ENCODE results near the gene E4F1.

Gene E4F1

DNA sequence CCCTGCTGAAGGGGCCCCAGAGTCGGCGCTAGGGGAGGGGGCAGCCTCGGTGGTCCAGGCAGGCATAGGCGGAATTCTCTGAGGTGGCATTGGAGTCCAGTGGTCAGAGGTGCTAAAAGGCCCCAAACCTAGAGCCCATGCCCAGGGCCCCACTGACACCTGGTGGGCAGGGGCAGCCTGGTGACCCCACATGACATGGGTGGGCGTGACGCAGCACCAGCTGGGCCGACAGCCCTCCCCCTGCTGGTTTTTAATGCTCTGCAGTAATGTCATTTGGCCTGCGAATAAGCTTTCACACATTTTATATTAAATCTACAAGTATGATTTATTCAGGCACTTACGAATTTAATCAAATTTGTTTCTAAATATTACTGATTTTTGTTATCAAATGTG is 46.7 kb downstream of the E4F1 start:
- Histone ChIP-seq H3K27ac (ENCODE audit: low read depth, low read length) (no peak overlapping the region), H3K9me3 (ENCODE audit: control insufficient read depth, insufficient read depth, low read length) (no peaks in the 10 kb centered on the region), H3K9ac (ENCODE audit: low read depth, low read length) (no peak overlapping the region), H3K27me3 (ENCODE audit: control insufficient read depth, insufficient read depth, low read length) (no peaks in the 10 kb centered on the region), H3K36me3 (ENCODE audit: control insufficient read depth, insufficient read depth, low read length) (peaks cover 6% of the 10 kb centered on the region), H3K4me3 (ENCODE audit: low read depth, low read length) (no peak overlapping the region), H3K4me1 (ENCODE audit: control insufficient read depth, insufficient read depth, low read length) (no peaks in the 10 kb centered on the region)

DNA sequence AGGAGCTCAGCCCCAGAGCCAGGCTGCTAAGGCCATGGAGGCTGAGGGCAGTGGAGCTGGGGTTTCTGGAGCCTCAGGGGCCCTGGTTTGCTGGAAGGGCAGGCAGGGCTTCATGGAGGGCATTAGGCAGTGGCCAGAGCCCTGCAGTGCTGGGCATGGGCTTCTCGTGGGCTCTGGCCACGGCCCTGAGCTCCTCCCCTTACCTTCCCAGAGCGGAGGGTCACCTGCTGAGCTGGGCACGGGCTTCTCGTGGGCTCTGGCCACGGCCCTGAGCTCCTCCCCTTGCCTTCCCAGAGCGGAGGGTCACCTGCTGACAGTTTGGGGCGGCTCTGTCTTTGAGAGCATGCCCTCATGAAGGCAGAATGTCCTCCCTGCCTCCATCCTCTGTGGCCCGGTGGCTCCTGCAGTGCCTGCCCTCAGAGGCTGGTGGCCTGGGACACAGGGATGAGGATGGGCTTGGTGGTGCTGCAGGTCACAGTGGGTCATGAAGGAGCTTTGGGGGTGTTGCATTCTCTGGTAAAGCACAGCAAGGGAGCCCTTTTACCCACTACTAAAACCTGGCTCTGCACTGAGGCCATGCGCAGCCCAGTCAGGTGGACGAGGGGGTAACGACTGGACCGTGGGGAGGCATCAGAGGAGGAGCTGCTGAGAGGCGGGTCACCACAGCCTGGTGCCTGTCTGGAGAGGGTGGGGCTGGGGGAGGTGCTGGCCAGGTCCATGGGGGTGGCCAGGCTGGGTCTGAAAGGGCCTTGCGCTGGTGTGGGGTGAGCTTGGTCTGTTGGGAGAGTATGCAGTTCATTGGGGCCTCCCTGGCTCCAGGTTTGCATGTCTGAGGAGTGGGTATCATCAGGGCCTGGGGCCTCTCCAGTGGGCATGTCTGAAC is 47.4 kb downstream of the E4F1 start:
- H3K36me3 ChIP-seq (ENCODE audit: control insufficient read depth, insufficient read depth, low read length) = peaks cover 2% of the 10 kb centered on the region
- H3K27me3 ChIP-seq (ENCODE audit: control insufficient read depth, insufficient read depth, low read length) = no peaks in the 10 kb centered on the region
- no peaks in the 10 kb centered on the region for H3K4me1 ChIP-seq (ENCODE audit: control insufficient read depth, insufficient read depth, low read length)
- no peak overlapping the region for H3K4me3 ChIP-seq (ENCODE audit: low read depth, low read length)
- no peaks in the 10 kb centered on the region for H3K9me3 ChIP-seq (ENCODE audit: control insufficient read depth, insufficient read depth, low read length)
- H3K9ac ChIP-seq (ENCODE audit: low read depth, low read length) = no peak overlapping the region
- no peak overlapping the region for H3K27ac ChIP-seq (ENCODE audit: low read depth, low read length)

DNA sequence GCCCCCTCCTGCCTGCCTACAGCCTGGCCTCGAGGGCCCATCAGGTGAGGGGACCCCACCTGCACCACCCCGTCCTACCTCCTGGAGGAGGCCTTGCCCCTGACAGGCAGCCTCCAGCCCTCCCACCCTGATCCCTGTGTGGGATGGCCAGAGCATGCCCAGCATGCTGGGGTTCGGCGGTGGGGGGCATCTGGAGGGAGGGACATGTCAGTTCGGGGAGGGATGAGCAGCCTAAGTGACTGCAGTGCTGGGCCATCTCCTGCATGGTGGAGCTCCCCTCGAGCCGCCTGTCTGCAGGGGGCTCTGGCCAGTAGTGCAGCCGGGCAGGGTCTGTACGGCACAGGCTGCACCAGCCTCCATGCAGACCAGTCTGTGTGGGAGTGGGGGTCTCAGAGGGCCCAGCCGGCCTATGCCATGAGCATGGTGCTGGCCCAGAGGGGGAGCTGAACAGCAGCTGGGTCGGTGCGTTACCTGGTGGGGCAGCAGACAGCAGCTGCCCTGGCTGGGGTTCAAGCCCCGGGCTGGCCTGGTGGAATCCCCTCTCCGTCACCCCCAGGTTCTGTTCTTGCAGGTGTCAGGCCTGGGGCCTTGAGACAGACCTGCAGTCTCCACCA is 48.6 kb downstream of the E4F1 start:
- Histone ChIP-seq H3K4me1 (ENCODE audit: control insufficient read depth, insufficient read depth, low read length) (no peaks in the 10 kb centered on the region), H3K9me3 (ENCODE audit: control insufficient read depth, insufficient read depth, low read length) (no peaks in the 10 kb centered on the region), H3K27ac (ENCODE audit: low read depth, low read length) (no peak overlapping the region), H3K27me3 (ENCODE audit: control insufficient read depth, insufficient read depth, low read length) (no peaks in the 10 kb centered on the region), H3K9ac (ENCODE audit: low read depth, low read length) (no peak overlapping the region), H3K4me3 (ENCODE audit: low read depth, low read length) (no peak overlapping the region), H3K36me3 (ENCODE audit: control insufficient read depth, insufficient read depth, low read length) (no peaks in the 10 kb centered on the region)

DNA sequence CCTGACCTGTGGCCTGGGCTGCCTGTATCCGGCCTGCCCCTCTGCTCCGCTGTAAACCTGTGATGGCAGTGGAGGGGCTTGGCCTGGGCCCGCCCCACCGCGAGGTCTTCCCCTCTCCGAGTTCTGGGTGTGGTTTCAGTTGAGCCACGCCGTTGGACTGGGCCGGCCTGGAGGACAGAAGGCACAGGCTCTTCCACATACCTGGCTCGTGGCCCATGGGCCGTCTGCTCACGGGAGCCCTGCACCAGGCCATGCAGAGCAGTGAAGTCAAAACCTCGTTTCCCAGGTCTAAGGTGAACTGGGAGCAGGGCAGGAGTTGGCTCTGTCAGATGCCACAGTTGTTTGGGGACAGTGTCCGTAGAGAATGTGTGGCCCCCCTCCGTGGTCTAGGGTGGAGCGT is 50.1 kb downstream of the E4F1 start:
- Histone ChIP-seq H3K4me3 (ENCODE audit: low read depth, low read length) (no peak overlapping the region), H3K27me3 (ENCODE audit: control insufficient read depth, insufficient read depth, low read length) (no peaks in the 10 kb centered on the region), H3K9ac (ENCODE audit: low read depth, low read length) (no peak overlapping the region), H3K27ac (ENCODE audit: low read depth, low read length) (no peak overlapping the region), H3K36me3 (ENCODE audit: control insufficient read depth, insufficient read depth, low read length) (no peaks in the 10 kb centered on the region), H3K9me3 (ENCODE audit: control insufficient read depth, insufficient read depth, low read length) (no peaks in the 10 kb centered on the region), H3K4me1 (ENCODE audit: control insufficient read depth, insufficient read depth, low read length) (no peaks in the 10 kb centered on the region)

DNA sequence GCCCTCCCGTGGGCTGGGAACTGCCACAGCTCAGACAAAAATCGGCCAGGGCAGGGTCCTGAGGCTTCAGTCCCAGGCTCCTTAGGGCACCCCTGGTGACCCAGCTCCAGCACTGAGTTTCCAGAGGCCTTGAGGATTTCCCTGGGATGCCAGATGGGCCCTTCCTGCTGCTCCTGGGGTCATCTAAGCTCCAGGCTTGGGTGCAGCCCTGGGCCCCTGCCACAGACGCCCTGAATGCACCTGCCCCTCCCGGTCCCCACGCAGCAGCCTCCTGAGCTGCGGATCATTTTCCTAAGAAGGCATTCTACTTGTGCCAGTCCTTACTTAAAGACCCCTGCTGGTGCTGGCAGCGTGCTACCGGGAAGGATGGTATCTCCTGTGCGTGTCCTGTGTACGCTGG is 50.5 kb downstream of the E4F1 start:
- Histone ChIP-seq H3K4me3 (ENCODE audit: low read depth, low read length) (no peak overlapping the region), H3K9ac (ENCODE audit: low read depth, low read length) (no peak overlapping the region), H3K36me3 (ENCODE audit: control insufficient read depth, insufficient read depth, low read length) (no peaks in the 10 kb centered on the region), H3K27ac (ENCODE audit: low read depth, low read length) (no peak overlapping the region), H3K27me3 (ENCODE audit: control insufficient read depth, insufficient read depth, low read length) (no peaks in the 10 kb centered on the region), H3K4me1 (ENCODE audit: control insufficient read depth, insufficient read depth, low read length) (no peaks in the 10 kb centered on the region), H3K9me3 (ENCODE audit: control insufficient read depth, insufficient read depth, low read length) (no peaks in the 10 kb centered on the region)

DNA sequence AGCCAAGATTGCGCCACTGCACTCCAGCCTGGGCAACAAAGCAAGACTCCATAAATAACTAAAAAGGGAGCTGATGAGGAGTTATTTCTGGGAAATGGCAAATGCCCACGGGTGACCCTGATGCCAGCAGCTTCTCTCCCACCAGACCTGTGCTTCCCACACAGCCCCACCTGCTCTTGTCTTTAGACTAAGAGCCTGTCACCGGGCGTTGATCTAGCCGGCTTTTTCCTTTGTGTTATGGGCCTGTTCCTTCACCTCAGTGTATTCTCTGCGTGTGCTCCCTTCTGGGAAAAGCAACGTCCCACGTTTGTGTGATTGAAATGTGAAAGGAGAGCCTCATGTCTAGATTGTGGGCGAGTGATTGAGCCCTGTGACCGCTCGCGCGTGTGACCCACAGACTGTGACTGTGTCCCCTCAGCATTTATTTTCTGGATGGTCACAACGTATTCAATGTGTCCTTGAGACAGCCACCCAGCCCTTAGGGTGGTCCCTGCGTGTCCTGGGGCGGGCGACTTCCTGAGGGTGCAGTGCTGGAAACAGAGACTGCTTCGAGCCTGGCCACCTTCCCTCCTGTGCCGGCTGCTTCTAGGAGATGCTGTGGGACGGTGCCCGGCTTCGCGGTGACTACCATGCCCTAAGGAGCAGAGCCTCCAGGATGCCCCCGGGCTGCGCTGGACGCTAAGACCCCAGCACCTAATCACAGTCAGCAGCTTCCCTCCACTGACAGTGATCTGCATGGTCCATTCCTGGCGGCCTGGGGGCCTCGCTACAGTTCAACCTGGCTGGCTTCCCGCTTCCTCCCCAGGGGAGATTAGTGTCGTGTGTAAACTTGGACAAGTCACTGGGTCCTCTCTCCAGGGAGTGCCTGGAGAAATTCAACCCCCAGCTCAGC is 52.3 kb downstream of the E4F1 start:
- H3K36me3 ChIP-seq (ENCODE audit: control insufficient read depth, insufficient read depth, low read length) = no peaks in the 10 kb centered on the region
- H3K9ac ChIP-seq (ENCODE audit: low read depth, low read length) = no peak overlapping the region
- H3K27me3 ChIP-seq (ENCODE audit: control insufficient read depth, insufficient read depth, low read length) = no peaks in the 10 kb centered on the region
- no peak overlapping the region for H3K4me3 ChIP-seq (ENCODE audit: low read depth, low read length)
- H3K27ac ChIP-seq (ENCODE audit: low read depth, low read length) = no peak overlapping the region
- no peaks in the 10 kb centered on the region for H3K9me3 ChIP-seq (ENCODE audit: control insufficient read depth, insufficient read depth, low read length)
- H3K4me1 ChIP-seq (ENCODE audit: control insufficient read depth, insufficient read depth, low read length) = no peaks in the 10 kb centered on the region

DNA sequence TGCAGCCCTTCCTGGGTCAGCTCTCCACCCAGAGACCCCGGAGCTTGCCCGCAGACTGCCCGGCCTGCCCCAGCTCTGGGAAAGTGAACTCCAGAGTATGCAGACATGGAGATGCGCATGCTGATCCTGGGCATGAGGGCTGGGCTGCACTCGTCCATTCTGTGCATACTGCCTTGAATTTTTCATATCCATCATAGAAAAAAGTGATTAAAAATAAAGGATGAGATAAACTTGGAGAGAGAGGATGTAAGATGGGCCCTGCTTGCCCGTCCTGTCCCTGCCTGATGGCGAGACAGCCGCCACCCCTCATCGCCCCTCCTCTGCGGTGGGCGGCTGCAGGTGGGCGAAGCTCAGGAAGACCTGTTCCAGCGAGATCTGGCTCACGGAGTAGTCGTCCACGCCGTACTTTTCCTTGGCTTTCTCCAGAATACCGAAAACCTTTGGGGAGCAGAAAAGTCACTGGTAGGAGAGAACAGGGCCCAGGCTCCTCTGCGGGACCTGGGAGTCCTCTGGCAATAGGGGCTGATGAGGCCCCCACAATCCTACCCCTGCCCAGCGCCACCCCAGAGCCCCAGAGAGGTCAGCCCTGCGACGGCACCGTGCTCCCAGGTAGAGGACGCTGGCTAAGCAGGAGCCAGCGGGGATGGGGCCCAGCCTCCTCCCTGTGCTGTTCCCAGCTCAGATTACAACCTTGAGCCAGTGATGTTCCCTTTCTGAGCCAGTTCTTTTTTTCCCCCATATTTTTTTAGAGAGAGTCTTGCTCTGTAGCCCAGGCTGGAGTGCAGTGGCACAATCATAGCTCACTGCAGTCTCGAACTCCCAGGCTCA is 53.2 kb downstream of the E4F1 start:
- no peaks in the 10 kb centered on the region for H3K27me3 ChIP-seq (ENCODE audit: control insufficient read depth, insufficient read depth, low read length)
- H3K9ac ChIP-seq (ENCODE audit: low read depth, low read length) = no peak overlapping the region
- H3K4me3 ChIP-seq (ENCODE audit: low read depth, low read length) = no peak overlapping the region
- H3K4me1 ChIP-seq (ENCODE audit: control insufficient read depth, insufficient read depth, low read length) = no peaks in the 10 kb centered on the region
- H3K36me3 ChIP-seq (ENCODE audit: control insufficient read depth, insufficient read depth, low read length) = no peaks in the 10 kb centered on the region
- no peaks in the 10 kb centered on the region for H3K9me3 ChIP-seq (ENCODE audit: control insufficient read depth, insufficient read depth, low read length)
- no peak overlapping the region for H3K27ac ChIP-seq (ENCODE audit: low read depth, low read length)

DNA sequence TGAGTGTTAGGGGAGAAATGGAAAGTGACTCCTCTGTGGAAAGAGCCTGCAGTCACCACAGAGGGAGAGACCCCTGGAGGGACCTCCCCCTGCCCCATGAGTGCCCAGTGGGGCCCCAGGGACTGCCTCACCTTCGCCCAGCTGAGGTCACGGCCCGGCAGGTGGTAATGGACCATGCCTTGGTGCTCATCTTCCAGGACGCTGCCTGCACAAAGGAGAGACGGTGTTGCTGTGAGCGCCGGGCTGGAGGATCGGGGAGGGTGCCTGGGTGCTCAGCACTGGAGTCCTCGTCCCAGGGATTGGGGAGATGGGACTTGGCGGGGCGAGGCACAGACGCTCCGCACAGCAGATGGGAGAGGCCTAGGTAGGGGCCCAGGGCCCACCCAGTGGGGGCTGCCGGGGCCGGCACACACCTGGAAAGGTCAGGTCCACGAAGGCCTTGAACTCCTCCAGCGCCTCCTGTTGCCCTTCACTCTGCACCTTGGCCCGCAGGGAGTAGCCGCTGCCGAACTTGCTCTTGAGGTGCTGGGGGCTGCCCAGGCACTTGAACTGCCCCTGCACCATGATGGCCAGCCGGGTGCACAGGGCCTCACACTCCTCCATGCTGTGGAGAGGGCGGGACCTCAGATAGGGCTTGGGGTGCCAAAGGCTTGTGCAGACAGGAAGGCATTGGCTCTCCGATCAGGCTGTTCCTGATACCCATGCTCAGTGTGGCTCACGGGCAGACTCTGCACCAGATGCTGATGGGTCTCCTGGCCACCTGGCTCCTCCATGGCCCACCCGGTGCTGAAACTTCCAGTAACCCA is 54.3 kb downstream of the E4F1 start:
- Histone ChIP-seq H3K36me3 (ENCODE audit: control insufficient read depth, insufficient read depth, low read length) (no peaks in the 10 kb centered on the region), H3K4me1 (ENCODE audit: control insufficient read depth, insufficient read depth, low read length) (no peaks in the 10 kb centered on the region), H3K27me3 (ENCODE audit: control insufficient read depth, insufficient read depth, low read length) (no peaks in the 10 kb centered on the region), H3K4me3 (ENCODE audit: low read depth, low read length) (no peak overlapping the region), H3K27ac (ENCODE audit: low read depth, low read length) (no peak overlapping the region), H3K9me3 (ENCODE audit: control insufficient read depth, insufficient read depth, low read length) (no peaks in the 10 kb centered on the region), H3K9ac (ENCODE audit: low read depth, low read length) (no peak overlapping the region)

DNA sequence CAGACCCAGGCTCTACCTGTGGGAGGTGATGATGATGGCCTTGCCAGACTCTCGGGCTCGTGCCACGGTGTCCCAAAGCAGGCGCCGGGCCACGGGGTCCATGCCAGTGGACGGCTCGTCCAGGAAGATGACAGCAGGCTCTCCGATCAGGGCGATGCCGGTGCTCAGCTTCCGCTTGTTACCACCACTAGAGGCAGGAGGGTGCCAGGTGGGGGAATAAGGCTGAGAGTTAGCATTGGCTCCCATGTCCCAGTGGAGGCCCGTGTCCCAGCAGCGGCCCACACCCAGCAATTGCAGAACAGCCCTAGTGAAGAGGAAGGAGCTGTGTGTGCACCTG is 54.8 kb downstream of the E4F1 start:
- Histone ChIP-seq H3K4me3 (ENCODE audit: low read depth, low read length) (no peak overlapping the region), H3K9me3 (ENCODE audit: control insufficient read depth, insufficient read depth, low read length) (no peaks in the 10 kb centered on the region), H3K36me3 (ENCODE audit: control insufficient read depth, insufficient read depth, low read length) (no peaks in the 10 kb centered on the region), H3K4me1 (ENCODE audit: control insufficient read depth, insufficient read depth, low read length) (no peaks in the 10 kb centered on the region), H3K27ac (ENCODE audit: low read depth, low read length) (no peak overlapping the region), H3K9ac (ENCODE audit: low read depth, low read length) (no peak overlapping the region), H3K27me3 (ENCODE audit: control insufficient read depth, insufficient read depth, low read length) (no peaks in the 10 kb centered on the region)
